AG09309 (cell line): Measurements from ENCODE around the gene BCDIN3D.

ENCODE experiments used
- DNase-seq: peaks from one replicate; pipeline ENCODE4 v3.0.0-alpha.2; 2010; ENCODE audit warnings: low read depth
- H3K4me3 ChIP-seq: 2 replicates; pipeline ENCODE4 v1.5.1; 2011; ENCODE audit warnings: mild to moderate bottlenecking, low read depth, low read length, moderate library complexity; ENCODE audit not compliant: control insufficient read depth
- CTCF ChIP-seq: IDR thresholded peaks from 2 replicates; pipeline ENCODE4 v1.5.1; 2011; ENCODE audit warnings: mild to moderate bottlenecking, low read depth, low read length, inconsistent platforms; ENCODE audit not compliant: insufficient read depth, control insufficient read depth; ENCODE audit errors: missing control alignments

The BCDIN3D gene

DNA sequence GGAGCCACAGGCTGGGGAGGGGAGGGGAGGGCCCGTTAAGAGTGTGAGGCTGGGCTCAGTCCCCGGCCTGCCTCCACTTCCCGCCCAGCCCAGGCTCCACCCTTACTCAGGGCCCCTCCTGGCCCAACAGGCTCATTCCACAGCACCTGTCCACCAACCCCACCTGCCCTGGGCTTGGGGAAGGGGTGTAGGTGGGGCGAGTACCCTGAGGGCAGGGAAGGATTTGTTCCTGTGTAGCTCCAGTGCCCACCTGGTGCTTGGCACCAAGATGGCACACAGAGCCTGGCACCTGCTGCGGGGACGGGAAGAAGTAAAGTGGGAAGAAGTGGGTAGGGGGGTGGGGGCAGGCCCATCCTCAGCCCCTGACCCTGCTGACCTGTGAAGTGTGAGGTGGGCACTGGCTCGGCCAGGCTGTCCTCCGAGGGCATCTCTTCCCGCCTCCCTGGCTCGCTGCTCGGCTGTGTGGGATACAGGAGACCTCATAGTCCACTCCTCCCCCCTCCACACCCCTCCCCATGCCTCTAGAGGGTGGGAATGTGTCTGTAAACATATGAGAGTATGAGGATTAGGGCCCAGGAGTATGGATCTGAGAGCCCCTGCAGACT, 49.8 kb downstream of the BCDIN3D start:
- no peak for DNase-seq
- no peak overlapping the region for H3K4me3 ChIP-seq
- TF ChIP-seq CTCF = no peak

DNA sequence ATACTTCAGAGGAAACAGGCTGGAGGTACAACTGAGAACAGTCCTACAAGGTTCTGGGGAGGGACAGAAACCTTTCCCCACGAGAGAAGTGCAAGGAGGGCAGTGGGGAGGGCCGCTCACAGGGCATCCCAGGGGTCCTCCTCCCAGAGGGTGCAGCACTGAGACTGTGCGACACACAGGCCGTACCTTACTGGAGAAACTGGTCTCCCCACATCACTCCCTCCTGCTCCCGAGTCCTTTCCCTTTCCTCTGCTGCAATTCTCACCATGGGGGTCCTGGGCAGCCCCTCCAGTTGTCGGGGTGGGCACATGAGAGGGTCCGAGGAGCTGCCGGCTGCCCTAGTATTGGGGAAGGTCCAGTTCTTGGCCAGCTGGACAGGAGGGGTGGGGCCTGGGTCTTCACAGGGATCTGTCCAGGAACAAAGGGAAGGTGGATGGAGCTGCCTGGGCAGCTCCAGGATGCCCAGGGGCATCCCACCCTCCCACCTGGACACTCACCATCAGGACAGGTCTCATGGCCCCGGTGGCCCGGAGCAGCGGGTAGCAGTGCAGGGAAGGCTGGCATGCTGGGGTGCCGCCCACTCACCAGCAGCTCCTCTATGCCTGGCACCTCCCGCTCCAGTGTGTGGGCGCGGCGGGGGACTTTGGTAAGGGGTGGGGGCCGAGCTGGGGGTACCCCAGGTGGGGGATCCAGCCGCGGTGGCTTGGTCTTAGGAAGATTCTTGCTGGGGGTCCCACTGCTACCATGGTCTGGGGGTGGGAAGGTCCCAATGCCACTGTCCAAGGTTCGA, 50.5 kb downstream of the BCDIN3D start:
- H3K4me3 ChIP-seq = no peak overlapping the region
- DNase-seq = no peak
- no peak for TF ChIP-seq CTCF

GRCh38 chr12:49791700-49792099, 51.2 kb downstream of the BCDIN3D start:
- TF ChIP-seq CTCF = no peak
- no peak for DNase-seq
- H3K4me3 ChIP-seq = no peak overlapping the region

GRCh38 chr12:49790741-49791555, 52.0 kb downstream of the BCDIN3D start:
- H3K4me3 ChIP-seq = no peak overlapping the region
- no peak for TF ChIP-seq CTCF
- DNase-seq = no peak

DNA sequence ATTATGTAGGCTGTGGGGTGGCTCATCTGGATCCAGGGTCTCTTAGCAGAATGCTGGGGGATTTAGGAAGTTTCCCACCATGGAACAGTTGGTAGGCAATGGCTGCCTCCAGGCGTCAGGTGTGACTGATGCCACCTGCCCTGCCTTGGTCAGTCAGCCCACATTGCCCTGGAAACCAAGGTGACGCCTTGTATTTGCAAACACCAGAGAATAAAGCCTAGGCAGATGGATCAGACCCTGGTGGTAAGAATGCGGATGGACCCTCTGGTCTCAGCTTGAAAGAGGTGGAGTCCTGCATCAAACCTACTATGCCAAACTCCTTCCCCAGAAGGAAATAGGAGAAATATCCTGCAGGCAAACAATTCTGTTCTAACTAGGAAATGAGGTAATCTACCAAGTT, 52.9 kb downstream of the BCDIN3D start:
- H3K4me3 ChIP-seq = no peak overlapping the region
- TF ChIP-seq CTCF = no peak
- DNase-seq = no peak

DNA sequence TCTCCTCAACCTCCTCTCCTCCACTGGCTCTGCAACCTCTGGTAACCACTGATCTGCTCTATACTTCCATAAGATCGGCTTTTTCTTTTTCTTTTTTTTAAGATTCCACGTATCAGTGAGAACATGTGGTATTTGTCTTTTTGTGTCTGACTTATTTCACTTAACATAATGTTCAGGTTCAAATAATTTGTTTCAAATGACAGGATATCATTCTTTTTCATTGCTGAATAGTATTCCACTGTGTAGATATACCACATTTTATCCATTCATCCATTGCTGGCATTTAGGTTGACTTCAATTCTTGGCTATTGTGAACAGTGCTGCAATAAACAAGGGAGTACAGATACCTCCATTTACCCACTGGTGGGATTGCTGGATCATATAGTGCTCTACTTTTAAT, 55.2 kb downstream of the BCDIN3D start:
- TF ChIP-seq CTCF = no peak
- H3K4me3 ChIP-seq = no peak overlapping the region

More for the DNA sequence above, 55.2 kb downstream of the BCDIN3D start:
- DNase-seq = no peak
